Activated CD4-positive, alpha-beta T cell treated with anti-CD3 and anti-CD28 coated beads for 1 hour (primary cell): ENCODE measurements around the gene ZNF750.

Experiments used
- DNase-seq: peaks from one replicate; pipeline ENCODE4 v3.0.0-alpha.2; 2020

The ZNF750 gene

DNA sequence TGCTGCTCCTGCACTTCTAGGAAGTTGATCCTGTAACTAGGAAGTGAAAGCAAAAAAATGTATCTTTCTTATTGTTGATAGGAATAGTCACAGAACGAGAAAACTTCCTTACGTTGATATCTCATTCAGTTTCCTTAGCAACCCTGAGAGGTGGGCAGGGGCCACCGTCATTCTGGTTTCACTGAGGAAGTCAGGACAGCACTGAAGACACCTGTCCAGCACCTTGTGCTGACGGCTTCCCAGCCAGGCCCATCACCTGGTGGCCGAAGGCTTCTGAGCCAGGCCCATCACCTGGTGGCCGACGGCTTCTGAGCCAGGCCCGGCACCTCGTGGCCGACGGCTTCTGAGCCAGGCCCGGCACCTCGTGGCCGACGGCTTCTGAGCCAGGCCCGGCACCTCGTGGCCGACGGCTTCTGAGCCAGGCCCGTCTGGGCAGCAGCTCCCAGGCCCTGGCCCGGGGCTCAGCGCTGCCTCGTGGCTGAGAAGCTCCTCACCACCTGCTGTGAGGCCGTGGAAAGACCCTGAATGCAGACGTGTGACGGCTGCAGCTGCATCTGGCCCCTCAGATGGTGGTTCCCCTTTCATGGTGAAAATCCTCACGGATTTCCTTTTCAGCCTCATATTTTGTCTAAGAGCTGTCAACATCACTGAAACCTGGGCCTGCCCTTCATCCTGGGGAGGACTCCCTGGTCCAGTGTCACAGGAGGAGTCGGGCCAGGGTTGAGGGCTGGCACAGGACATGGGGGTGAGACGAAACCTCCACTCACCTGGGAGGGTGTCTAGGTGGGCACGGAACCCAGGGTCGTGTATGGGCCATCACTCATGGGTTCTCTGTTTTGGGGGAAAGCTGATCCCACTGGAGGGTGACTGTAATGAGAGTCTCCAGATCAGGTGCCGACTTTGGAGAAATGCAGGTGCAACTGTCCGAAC is 33.0 kb upstream of the ZNF750 start:
- no peak for DNase-seq

DNA sequence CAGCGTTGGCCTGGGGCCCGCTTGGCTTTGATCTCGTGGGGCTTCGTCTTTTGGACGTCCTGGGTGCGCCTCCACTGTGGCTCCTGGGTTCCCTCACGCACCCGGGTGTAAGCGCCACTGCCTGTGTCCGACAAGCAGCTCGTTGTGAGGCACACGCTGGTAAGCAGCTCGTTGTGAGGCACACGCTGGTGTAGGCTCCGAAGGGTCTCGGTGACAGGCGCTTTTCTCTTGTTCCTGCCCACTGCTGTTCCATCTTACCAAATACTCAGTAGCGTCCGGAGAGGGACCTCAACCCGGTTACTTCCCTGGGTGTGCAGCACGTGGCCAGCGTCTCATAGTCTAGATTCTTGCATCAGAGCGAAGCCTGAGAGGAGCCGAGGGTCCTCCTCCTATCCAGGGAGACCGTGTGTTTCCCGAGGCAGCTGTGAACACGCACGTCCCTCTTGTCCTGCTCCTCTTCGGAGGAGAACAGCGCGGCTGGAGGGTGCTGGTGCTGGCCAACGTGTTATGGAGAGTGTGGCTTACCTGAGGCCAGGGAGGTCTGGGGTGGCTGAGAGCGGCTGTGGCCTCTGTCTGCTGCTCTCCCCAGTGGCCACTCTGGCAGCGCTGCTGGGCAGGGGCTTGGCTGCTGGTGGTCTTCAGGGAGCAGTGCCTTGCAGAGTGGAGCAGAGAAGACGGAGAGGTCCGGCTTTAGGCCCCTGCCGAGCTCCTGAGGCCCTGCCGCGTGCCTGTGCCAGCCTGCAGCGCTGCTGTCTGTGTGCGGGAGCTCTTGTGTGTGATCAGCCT is 32.1 kb upstream of the ZNF750 start:
- no peak for DNase-seq

DNA sequence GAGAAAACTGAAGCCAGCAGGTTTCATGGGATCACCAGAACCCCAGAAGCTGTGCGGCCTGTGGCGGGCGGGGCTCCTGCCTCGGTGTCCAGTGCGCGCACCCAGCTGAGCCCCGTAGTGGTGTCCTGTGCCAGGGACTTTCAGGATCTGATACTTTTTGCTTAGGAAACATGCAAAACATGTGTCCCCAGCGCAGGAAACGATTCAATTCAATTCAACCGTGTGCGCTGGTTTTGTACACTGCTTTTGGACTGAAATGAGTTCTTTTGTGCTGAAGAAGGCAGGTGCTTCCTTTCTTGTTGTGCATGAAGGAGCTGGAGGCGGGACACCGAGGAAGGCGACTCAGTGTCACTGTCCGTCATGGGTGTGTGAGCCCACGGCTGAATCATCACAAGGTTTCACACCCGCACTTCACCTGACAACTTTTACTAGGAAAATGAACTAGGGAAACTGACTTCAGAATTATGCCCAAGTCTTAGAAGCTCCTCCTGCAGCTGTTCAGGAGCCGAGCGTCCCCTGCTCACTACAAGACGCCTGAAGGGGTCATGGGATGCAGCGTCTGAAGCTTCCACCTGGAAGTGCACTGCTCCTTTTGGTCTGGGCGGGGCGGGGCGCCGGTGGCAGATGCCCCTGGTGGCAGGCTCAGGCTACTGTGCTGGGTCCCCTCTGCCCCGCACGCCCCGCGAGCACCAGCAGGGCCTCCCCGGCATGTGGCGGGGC is 31.4 kb upstream of the ZNF750 start:
- no peak for DNase-seq

DNA sequence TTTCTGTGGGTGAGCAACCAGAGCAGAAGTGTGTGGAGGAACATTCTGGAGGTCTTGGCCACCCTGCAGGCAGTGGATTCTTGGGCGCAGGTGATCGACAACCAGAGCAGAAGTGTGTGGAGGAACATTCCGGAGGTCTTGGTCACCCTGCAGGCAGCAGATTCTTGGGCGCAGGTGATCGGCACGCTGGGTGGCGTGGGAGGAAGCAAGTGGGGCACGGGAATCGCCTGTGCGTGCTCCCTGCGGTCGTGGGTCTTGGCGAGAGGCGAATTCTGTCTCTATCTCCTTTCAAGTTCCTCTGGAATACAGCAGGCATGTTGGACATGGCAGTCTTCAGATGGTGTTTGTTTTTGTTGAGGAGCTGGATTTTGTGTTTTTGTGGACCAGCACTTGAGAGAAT is 30.7 kb upstream of the ZNF750 start:
- no peak for DNase-seq

DNA sequence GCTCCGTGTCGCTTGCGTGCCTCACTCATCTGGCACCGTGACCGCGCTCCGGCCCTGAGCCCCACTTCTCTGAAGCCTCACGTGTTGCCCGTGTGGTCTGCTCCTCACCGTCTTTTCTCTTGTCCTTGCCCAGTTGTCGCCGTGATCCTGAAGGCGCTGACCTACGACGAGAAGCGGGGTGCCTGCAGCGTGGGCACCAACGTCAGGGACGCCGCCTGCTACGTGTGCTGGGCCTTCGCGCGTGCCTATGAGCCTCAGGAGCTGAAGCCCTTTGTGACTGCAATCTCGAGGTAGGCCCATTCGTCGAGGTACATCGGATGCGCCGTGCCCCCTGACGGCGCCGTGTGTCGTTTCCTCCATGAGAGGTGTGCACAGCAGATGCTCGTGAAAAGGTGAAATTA is 30.3 kb upstream of the ZNF750 start:
- DNase-seq: no peak

DNA sequence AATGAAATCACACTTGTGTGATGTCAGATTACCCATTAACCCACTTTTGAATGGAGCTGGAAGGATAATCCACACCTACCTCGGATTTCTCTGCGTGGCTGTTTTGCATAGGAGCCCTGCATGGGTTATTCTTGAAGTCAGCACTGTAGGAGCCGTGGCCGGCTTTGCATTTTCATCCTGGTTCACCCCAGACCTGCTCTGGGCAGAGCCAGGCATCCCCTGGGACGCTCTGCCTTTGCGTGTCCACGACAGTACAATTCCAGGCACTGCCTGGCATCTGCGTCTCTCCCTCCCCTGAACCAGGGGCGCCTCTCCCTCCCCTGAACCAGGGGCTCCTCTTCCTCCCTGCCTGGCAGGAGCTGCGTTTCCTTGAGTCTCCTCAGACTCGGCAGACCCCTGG is 29.7 kb upstream of the ZNF750 start:
- no peak for DNase-seq

DNA sequence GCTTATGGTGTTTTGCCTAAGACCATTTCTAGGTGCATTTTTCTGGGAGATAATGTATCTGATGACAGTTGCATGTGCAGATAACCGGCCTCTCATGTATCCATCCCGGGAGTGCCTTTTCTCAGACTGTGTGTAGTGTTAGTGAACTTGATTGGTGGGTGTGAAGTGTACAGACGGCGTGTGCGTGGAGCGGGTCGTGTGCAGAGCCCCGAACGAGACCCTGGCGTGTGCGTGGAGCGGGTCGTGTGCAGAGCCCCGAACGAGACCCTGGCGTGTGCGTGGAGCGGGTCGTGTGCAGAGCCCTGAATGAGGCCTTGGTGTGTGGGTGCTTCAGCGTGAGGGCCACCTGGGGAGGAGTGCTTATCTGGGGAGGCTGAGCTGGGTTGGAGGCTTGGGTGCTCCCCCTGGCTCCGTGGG is 28.9 kb upstream of the ZNF750 start:
- no peak for DNase-seq

DNA sequence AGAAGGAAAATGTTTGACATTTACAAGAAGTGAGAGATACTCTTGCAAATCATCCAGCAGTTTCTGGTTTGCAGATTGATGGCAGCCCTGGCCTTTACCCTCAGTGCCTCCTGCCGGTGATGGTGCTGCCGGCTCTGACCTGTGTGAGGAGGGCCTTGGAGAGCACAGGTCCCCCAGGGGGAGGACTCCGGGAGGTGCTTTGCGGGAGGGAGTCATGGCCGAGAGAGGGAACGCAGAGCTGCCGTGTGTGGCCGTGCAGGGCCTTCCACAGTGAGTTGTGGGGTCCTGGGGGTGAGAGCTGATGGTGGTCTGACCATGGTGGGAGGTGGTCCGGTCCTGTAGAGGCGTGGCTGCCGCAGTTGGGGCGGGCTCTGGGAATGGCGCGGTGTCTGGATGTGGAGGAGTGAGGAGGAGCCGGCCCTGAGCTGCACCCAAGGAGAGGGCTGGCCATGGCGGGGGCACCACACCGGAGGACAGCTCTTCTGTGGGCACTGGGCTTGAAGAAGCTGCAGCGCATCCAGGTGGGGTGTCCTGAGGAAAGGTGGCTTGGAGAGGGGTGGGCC is 28.0 kb upstream of the ZNF750 start:
- no peak for DNase-seq

DNA sequence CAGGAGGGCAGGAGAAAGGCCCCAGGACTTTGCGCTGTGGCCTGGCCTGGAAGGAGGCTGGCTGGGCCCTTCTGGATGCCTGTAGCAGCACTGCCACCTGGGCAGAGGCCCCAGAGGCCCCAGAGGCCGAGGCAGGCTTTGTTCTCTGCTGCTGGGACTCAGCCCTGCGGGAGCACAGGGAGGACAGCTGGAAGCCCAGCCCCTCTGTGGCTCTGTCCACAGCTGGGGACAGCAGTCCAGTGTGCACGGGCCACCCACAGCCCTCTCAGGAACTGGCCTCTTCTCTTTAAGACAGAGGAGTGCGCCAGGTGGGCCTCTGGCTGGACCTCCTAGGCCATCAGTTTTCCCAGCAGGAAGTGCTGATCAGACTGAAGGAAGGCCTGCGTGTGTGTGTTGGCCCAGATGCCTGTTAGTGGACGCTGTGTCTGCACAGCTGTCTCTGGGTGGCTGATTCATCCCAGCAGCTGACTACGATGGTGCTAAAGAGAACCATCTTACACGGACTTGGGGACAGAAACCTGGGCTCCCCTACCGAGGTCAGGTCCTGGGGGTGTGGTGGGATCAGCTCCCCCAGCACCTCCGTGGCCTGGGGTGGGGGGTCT is 26.9 kb upstream of the ZNF750 start:
- no peak for DNase-seq

DNA sequence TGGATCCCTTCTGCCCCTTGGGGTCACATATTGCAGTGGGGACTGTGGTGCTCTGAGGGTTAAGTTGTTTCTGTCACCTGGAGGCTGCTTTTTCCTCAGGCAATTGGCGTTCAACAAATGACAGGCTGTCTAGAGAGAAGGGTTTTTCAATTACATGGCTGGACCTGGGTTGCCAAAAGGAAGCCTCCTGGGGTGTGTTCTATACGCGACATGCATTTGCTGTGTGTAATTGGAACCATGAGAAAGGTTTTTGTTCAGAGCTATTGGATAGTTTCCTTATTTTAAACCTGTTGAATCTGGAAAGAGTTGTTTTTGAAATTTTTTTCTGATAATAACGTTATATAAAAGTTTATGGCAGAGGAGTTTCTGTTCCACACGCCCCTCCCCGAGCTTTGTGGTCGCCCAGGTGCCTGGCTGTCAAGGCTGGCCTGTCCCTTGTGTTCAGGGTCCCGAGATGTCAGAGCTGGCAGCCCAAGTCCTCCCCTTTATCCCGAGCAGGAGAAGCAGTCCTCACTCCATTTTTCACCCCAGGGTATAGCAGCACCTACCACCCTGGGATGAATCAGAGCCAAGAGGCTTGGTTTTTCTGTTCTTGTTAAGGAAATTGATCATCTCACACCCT is 26.1 kb upstream of the ZNF750 start:
- no peak for DNase-seq

DNA sequence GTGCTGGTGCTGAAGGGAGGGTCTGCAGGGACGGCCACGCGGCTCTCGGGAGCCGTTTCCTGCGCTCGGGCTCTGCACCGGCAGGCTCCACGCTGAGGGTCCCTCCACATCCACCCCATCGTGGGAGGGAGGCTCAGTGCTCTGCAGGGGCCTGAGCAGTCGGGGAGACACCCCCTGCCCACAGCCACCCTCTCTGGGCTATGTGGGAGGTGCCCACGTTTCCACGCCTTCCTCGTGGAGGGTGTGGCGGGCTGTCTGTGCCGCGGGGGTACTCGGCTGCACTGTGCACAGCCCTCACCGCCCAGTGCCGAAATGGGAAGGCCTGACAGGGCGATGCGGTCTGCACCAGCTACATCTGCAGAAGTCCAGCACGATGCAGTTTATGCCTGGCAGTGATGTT is 25.5 kb upstream of the ZNF750 start:
- DNase-seq: no peak

DNA sequence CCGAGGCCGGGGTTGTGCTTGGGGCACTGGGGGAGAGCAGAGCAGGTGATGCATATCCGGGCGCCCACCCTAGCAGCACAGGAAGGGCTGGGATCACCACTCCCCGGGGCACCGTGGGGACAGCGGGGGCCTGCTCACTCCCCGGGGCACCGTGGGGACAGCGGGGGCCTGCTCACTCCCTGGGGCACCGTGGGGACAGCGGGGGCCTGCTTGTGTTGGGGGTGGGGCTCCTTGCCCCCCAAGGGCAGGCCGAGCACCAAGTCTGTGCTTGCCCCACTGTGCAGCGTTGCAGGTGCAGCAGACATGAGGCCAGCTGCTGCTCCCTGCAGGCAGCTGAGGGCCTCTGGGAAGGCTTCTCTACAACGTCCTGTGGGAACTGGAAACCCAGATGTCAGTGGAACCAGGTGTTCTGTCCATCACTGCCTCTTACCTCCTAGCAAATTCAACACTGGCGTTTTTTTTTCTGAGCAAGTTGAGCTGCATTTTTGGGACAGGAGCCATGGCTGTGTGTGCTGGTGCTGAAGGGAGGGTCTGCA is 25.0 kb upstream of the ZNF750 start:
- no peak for DNase-seq

DNA sequence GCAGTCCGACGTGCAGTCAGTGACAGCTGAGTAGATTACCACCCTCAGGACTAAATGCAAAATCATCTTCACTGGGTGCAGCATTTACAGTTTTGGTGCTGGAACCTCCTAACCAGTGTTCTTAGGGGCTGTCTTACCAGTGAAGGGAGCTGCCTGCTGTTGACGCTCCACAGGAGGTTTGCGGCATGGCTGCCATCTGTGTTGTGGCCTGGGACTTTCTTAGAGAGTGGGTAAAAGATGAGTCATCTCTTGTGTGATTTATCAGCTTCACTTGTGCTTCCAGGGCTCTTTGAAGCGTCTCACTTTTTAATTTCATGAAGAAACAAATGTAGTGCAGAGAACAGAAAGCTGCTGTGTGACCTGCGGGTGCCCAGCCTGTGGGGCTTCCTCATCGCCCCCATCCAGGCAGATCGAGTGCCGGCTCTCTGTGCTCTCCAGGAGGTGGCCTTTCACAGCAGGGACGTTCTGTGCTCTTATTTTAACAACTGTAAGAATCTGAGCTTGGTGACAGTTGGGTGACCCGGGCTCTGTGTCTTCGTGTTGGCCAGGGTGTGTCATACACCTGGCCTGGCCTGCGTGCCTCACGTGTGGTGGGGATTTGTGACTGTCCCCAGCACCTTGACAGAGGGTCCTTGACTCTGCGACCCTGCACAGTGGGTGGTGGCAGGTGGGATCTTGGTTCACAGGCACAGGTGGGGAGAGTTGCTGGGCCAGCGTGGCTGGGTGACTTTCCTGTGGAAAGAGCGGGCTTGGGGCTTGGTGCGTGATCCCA is 24.3 kb upstream of the ZNF750 start:
- DNase-seq: peak; percentile 81

DNA sequence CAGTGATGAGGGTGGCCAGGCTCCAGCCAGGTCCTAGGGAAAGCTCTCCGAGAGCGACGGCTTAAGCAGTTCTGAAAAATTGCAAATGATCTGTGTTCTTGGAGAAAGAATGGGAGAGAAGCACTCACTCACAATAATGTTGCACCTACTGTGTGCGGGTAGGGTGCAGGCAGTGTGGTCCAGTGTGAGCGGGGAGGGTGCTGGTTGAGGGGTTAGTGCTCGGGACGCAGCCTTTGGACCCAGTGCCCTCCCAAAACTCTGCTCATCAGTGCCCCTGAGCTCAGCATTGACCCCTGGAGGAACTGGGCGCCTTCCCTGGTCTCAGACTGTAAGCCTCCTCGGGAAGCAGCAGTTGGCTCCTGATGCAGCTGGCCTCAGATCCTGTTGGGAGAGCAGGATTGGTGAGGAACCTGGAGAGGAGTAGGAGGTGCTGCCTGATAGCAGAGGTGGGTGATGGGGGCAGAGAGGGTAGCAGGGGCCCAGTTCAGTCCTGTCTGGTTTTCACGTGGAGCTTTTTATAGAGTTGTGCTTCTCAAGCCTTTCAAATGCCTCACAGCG is 23.6 kb upstream of the ZNF750 start:
- DNase-seq: no peak

DNA sequence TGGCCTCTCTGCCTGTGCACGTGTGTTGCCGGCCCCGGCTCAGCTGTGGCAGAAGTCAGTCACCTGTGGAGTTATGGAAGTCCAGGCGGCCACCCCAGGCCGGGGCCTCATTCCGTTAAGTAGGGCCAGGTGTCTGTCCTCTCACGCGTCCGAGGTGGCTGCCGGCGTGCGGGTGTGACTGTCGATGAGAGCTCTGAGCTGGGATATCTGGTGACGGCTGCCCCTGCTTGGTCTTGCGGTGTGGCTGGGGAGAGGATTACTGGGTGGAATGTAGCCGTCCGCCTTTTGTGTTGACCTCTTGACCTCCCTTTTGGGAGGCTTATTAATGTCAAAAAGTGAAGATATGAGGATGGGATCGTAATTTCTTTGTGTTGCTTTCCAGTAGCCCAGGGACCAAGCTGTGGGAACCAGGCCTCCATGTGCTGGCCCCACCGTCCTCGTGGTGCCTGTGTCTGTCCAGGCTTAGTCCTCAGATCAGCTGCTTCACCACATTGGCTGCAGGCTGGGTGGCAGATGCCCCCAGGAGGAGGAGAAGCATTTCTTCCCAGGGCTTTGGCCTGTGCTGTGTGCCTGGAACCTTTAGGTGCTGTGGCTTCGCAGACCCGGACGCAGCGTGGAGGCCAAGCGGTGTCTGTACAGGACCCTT is 23.0 kb upstream of the ZNF750 start:
- DNase-seq: no peak

DNA sequence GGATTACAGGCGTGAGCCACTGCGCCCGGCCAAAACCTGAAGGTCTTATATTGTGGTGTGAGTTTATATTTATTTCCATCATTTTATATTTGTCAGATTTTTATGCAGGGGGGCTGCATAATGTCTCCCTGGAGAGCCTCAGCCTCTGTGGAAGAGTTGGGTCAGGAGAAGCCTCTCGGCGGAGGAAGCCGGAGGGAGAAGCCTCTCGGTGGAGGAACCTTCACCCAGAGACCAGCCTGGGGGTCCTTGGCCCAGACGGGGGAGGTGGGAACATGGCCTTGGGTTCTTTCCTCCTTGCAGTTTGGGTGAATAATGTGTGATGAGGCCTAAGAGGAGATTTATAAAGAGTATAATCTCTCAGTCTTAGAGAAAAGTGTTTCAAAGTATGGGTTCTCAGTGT is 22.4 kb upstream of the ZNF750 start:
- DNase-seq: no peak

DNA sequence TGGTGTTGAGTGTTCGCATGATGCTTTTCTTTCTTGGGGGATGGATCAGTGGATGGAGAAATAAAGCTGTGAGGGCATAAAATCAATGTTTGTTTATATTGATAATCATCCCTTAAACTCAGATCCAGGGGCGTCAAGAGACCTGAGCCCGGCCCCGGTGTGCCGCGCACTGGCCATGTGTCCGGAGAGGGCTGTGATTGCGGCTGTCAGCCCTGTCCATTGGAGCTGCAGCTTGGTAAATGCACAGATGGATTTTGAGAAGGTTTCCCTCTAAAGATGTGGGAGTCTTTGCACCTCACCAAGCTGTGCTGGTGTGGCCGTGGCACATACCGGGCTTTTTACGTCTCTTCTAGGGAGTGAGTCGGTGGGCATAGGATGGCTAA is 21.6 kb upstream of the ZNF750 start:
- no peak for DNase-seq

DNA sequence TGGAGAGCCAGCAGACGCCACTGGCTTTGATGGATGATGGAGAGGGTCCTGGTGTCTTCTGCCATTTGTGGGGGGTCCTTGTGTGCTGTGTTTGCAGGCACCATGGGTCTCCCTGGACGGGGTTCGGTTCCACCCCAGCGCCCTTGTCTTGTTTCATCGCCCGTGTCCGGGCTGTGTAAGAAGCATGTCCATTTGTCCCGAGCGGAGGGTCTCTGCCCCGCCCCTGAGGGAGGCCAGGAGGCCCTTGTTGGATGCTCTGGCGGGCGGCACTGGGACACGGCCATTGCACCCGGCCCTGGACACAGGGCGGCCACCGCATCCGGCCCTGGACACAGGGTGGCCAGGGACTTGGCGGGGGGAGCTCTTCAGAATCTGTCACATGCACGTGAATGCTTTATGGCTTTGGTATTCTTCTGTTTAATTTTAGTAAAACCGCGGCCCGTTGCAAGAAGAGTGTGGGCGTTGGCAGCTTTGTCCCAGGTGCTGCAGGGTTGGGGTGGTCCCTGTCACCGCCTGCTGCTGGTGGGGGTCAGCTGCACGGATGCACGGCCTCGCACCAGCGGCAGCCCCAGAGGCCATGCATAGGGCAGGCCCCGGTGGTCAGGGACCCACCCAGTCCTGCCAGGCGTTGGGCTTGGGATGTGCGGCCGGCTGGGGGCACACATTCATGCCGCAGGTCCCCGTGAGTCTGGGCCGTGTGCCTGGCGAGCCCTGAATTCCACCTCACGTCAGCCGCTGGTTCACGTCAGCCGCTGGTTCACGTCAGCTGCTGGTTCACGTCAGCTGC is 21.0 kb upstream of the ZNF750 start:
- no peak for DNase-seq
